ENCODE results near the gene SDHA. TPM values are rescaled to one million over a fixed set of nuclear protein-coding genes. Genes with fewer than 3 reads are reported as not detected.
"Not testable (repeated sequence)": the region's sequence is repeated elsewhere in the genome, so short reads cannot be mapped to it uniquely, and the experiment has no call there.

SDHA gene
- total RNA-seq, 1 donor from 2014 or later, result 84.7 TPM

GRCh38 chr5:298737-299125, 80.6 kb downstream of the SDHA start:
- DNase-seq (ENCODE audit: low spot score), result no peak

GRCh38 chr5:299921-300320, 81.8 kb downstream of the SDHA start:
- not testable (repeated sequence) for DNase-seq (ENCODE audit: low spot score)

- DNase-seq (ENCODE audit: low spot score), result not testable (repeated sequence)
Measured at GRCh38 chr5:300691-301435, 82.7 kb downstream of the SDHA start.

GRCh38 chr5:302416-302815, 84.3 kb downstream of the SDHA start:
- DNase-seq (ENCODE audit: low spot score), result not testable (repeated sequence)

- no peak for DNase-seq (ENCODE audit: low spot score)
Measured at GRCh38 chr5:302966-303365, 84.8 kb downstream of the SDHA start.

- not testable (repeated sequence) for DNase-seq (ENCODE audit: low spot score)
Measured at GRCh38 chr5:303741-304140, 85.6 kb downstream of the SDHA start.

GRCh38 chr5:305050-305449, 86.9 kb downstream of the SDHA start:
- DNase-seq (ENCODE audit: low spot score), result no peak

GRCh38 chr5:305459-305858, 87.3 kb downstream of the SDHA start:
- DNase-seq (ENCODE audit: low spot score), result no peak

GRCh38 chr5:306011-306805, 88.1 kb downstream of the SDHA start:
- no peak for DNase-seq (ENCODE audit: low spot score)

Other genes with a start within 250 kb of the SDHA start
- gene PLEKHG4B, start 126.2 kb upstream of the SDHA start, total RNA-seq (ENCODE audit: insufficient read depth, low replicate concordance), result 3.1 TPM
- not detected for gene LRRC14B, start 26.8 kb upstream of the SDHA start, total RNA-seq (ENCODE audit: insufficient read depth, low replicate concordance)
- 7.7 TPM for gene CCDC127, start 167 bp upstream of the SDHA start, total RNA-seq (ENCODE audit: insufficient read depth, low replicate concordance)
- gene PDCD6, start 53.3 kb downstream of the SDHA start, total RNA-seq (ENCODE audit: insufficient read depth, low replicate concordance), result 60.4 TPM
- 18.3 TPM for gene AHRR, start 103.4 kb downstream of the SDHA start, total RNA-seq (ENCODE audit: insufficient read depth, low replicate concordance)
- 19.7 TPM for gene EXOC3, start 224.9 kb downstream of the SDHA start, total RNA-seq (ENCODE audit: insufficient read depth, low replicate concordance)

All from umbilical cord (tissue), 2 donors.